Hepatocyte (in vitro differentiated cells): ENCODE measurements around the gene SH3PXD2A. TPM values are rescaled to one million over a fixed set of nuclear protein-coding genes. Genes with fewer than 3 reads are reported as not detected.
A peak's percentile ranks its signal among the peaks of the same experiment; 100 is the strongest.

Source experiments
- DNase-seq: peaks from one replicate; pipeline ENCODE4 v3.0.0-alpha.2; 2016; ENCODE audit warnings: low spot score
- H2AFZ ChIP-seq: fragments of 200-600 bp; sonication (generic); 2 replicates; pipeline ENCODE4 v1.6.0; 2016; ENCODE audit warnings: antibody characterized with exemption, mild to moderate bottlenecking
- H3K27ac ChIP-seq: fragments of 200-600 bp; sonication (generic); 2 replicates; pipeline ENCODE4 v1.5.1; 2016; ENCODE audit warnings: mild to moderate bottlenecking
- H3K27me3 ChIP-seq: fragments of 200-600 bp; sonication (generic); 2 replicates; pipeline ENCODE4 v1.6.1; 2016
- H3K36me3 ChIP-seq: fragments of 200-600 bp; sonication (generic); replicated peaks from 2 replicates; pipeline ENCODE4 v1.5.1; 2016; ENCODE audit warnings: low read depth; ENCODE audit not compliant: insufficient read depth
- H3K4me1 ChIP-seq: fragments of 200-600 bp; sonication (generic); 2 replicates; pipeline ENCODE4 v1.5.1; 2016; ENCODE audit warnings: mild to moderate bottlenecking, moderate library complexity; ENCODE audit not compliant: insufficient read depth
- H3K4me2 ChIP-seq: fragments of 200-600 bp; sonication (generic); 2 replicates; pipeline ENCODE4 v1.6.0; 2016
- H3K4me3 ChIP-seq: fragments of 200-600 bp; sonication (generic); 2 replicates; pipeline ENCODE4 v1.5.1; 2016; ENCODE audit warnings: mild to moderate bottlenecking
- H3K79me2 ChIP-seq: fragments of 200-600 bp; sonication (generic); 2 replicates; pipeline ENCODE4 v1.6.0; 2017; ENCODE audit warnings: mild to moderate bottlenecking
- H3K9me2 ChIP-seq: fragments of 200-600 bp; sonication (generic); replicated peaks from 2 replicates; pipeline ENCODE4 v1.6.0; 2017; ENCODE audit warnings: mild to moderate bottlenecking; ENCODE audit not compliant: insufficient read depth
- H3K9me3 ChIP-seq: fragments of 200-600 bp; sonication (generic); 2 replicates; pipeline ENCODE4 v1.5.1; 2016; ENCODE audit warnings: low read depth, mild to moderate bottlenecking
- H4K20me1 ChIP-seq: fragments of 200-600 bp; sonication (generic); 2 replicates; pipeline ENCODE4 v1.6.0; 2016; ENCODE audit warnings: mild to moderate bottlenecking; ENCODE audit not compliant: insufficient read depth, poor library complexity, severe bottlenecking
- CTCF ChIP-seq: fragments of 200-600 bp; sonication (generic); IDR thresholded peaks from 2 replicates; pipeline ENCODE4 v1.5.1; 2016; ENCODE audit warnings: antibody characterized with exemption, mild to moderate bottlenecking; ENCODE audit not compliant: poor library complexity
- EZH2 ChIP-seq: fragments of 200-600 bp; sonication (generic); IDR thresholded peaks from 2 replicates; pipeline ENCODE4 v1.6.1; 2016; ENCODE audit warnings: antibody characterized with exemption, mild to moderate bottlenecking, borderline replicate concordance
- EZH2phosphoT487 ChIP-seq: fragments of 200-600 bp; sonication (generic); IDR thresholded peaks from one replicate; pipeline ENCODE4 v1.6.1; 2018; ENCODE audit warnings: antibody characterized with exemption, mild to moderate bottlenecking, low read depth, moderate library complexity; ENCODE audit not compliant: unreplicated experiment, severe bottlenecking
- WGBS: methylation state at CpG from one replicate; pipeline ENCODE4 v1.1.6; 2016; ENCODE audit warnings: low lambda C conversion rate; ENCODE audit errors: missing lambda C conversion rate; 5-methylcytosine and 5-hydroxymethylcytosine counted together
- polyA plus RNA-seq: library from polyadenylated mRNA; unstranded; fragments of >200 nt; fragmentation: Nextera tagmentation; extraction: Ambion mirVana; gene quantifications from 2 replicates; pipeline ENCODE4 v1.2.1, GENCODE V29; 2016
- total RNA-seq: library from RNA; depleted of rRNA; stranded (reverse); fragments of >200 nt; gene quantifications from 2 replicates; pipeline ENCODE4 v1.2.3, GENCODE V29; 2014

SH3PXD2A gene
- total and polyA plus RNA-seq, 2 experiments from 2014 or later, result 8.4 to 13.6 TPM

GRCh38 chr10:103679096-103679790 is 176.1 kb downstream of the SH3PXD2A start:
- Histone ChIP-seq H4K20me1 (no peaks in the 10 kb centered on the region), H3K4me2 (no peak overlapping the region), H3K79me2 (peaks cover 7% of the 10 kb centered on the region), H3K4me3 (no peak overlapping the region), H3K9me3 (no peaks in the 10 kb centered on the region), H3K27me3 (no peaks in the 10 kb centered on the region), H3K36me3 (no peaks in the 10 kb centered on the region), H3K27ac (no peak overlapping the region), H2AFZ (no peak overlapping the region), H3K9me2 (no peaks in the 10 kb centered on the region), H3K4me1 (peaks cover 21% of the 10 kb centered on the region)
- WGBS, result 97% methylated on average over 4 of the region's 4 CpGs
- no peak for DNase-seq
- no peak for TF ChIP-seq CTCF
- TF ChIP-seq EZH2, result no peak
- no peak for TF ChIP-seq EZH2phosphoT487

- peaks cover 21% of the 10 kb centered on the region for H3K4me1 ChIP-seq
- H3K36me3 ChIP-seq, result no peaks in the 10 kb centered on the region
- no peaks in the 10 kb centered on the region for H3K9me2 ChIP-seq
- 39% methylated on average over 12 of the region's 12 CpGs for whole genome bisulfite sequencing
- no peak overlapping the region for H2AFZ ChIP-seq
- H4K20me1 ChIP-seq, result no peaks in the 10 kb centered on the region
- H3K4me2 ChIP-seq, result peak overlapping the region; percentile 68
- peaks cover 10% of the 10 kb centered on the region for H3K79me2 ChIP-seq
- no peak overlapping the region for H3K4me3 ChIP-seq
- no peaks in the 10 kb centered on the region for H3K9me3 ChIP-seq
- TF ChIP-seq CTCF, result no peak
- TF ChIP-seq EZH2phosphoT487, result no peak
- TF ChIP-seq EZH2, result no peak
- peak overlapping the region; percentile 97 for H3K27ac ChIP-seq
- no peaks in the 10 kb centered on the region for H3K27me3 ChIP-seq
- peak; percentile 94 for DNase-seq
These were observed 177.2 kb downstream of the SH3PXD2A start for GRCh38 chr10:103678178-103678526.

DNA sequence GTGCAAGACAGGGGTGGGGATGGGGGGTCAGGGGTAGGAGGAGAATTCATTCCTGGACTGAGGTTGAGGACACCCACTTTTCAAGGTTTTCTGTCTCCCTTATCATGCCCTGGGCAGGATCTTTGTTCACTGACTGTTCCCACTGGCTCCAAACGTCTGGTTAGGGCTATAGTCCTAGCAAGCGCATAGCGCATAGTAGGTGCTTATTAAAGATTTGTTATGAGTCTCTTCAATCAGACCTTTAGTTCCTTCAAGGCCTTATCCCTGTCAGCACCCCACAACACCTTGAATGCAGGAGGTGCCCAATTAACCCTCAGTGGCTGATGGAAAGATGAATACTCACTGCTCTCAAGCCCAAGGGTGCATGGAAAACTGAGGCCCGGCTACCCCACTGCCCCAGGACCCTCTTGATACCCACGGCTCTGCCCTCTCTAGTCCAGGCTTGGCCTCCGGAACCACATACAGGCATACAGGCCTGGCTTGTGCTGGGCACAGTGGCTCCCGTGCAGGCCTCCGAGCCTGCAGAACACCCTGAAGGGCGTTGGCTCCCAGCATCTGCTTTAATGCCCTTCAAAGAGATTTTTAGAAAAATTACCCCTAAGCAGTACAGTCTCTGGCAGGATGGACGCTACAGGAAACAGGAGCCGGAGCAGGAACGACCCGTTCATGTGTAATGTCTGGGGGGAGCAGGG is 177.7 kb downstream of the SH3PXD2A start:
- no peak for DNase-seq
- TF ChIP-seq CTCF, result no peak
- TF ChIP-seq EZH2, result no peak
- TF ChIP-seq EZH2phosphoT487, result no peak
- WGBS, result 56% methylated on average over 13 of the region's 13 CpGs
- Histone ChIP-seq H3K27ac (peak overlapping the region; percentile 97), H3K4me3 (no peak overlapping the region), H3K4me1 (peaks cover 21% of the 10 kb centered on the region), H3K9me3 (no peaks in the 10 kb centered on the region), H3K9me2 (no peaks in the 10 kb centered on the region), H3K36me3 (no peaks in the 10 kb centered on the region), H2AFZ (no peak overlapping the region), H3K27me3 (no peaks in the 10 kb centered on the region), H3K4me2 (peak overlapping the region; percentile 68), H4K20me1 (no peaks in the 10 kb centered on the region), H3K79me2 (peaks cover 10% of the 10 kb centered on the region)
